Heart left ventricle (tissue), 16 donors: ENCODE results near the gene VPS35L. TPM values are rescaled to one million over a fixed set of nuclear protein-coding genes. Genes with fewer than 3 reads are reported as not detected.
"Not testable (repeated sequence)": the region's sequence is repeated elsewhere in the genome, so short reads cannot be mapped to it uniquely, and the experiment has no call there.

Experiments
- ATAC-seq, 4 donors: fragments of 200-7000 bp; cut with Tn5 transposase; one replicate each; pipeline ENCODE4 v1.9.1; 2020 to 2022; ENCODE audit warnings: moderate library complexity in 4 of 4, mild to moderate bottlenecking in 3 of 4, moderate number of reproducible peaks in 1 of 4
- DNase-seq, 5 donors: peaks; one replicate each; pipeline ENCODE4 v3.0.0-alpha.2; 2020
- H3K27ac ChIP-seq, 12 donors: fragments of 200-600 bp; sonication (generic) in 4 of 12; one replicate each; pipeline versions ENCODE4 v1.5.0 to v1.8.0; 2016 to 2022; ENCODE audit warnings: mild to moderate bottlenecking in 2 of 12
- H3K27me3 ChIP-seq, 9 donors: fragments of 200-600 bp; sonication (generic) in 2 of 9; one replicate each; pipeline versions ENCODE4 v1.5.1 to v1.8.0; 2016 to 2022; ENCODE audit warnings: mild to moderate bottlenecking in 3 of 9
- H3K36me3 ChIP-seq, 9 donors: fragments of 200-600 bp; sonication (generic) in 2 of 9; one replicate each; pipeline versions ENCODE4 v1.5.0 to v1.8.0; 2018 to 2022; ENCODE audit warnings: mild to moderate bottlenecking in 2 of 9
- H3K4me1 ChIP-seq, 12 donors: fragments of 200-600 bp; sonication (generic) in 4 of 12; one replicate each; pipeline versions ENCODE4 v1.5.0 to v1.8.0; 2016 to 2022; ENCODE audit warnings: mild to moderate bottlenecking in 3 of 12
- H3K4me3 ChIP-seq, 12 donors: fragments of 200-600 bp; sonication (generic) in 4 of 12; one replicate each; pipeline versions ENCODE4 v1.5.0 to v1.8.0; 2017 to 2022; ENCODE audit warnings: mild to moderate bottlenecking in 9 of 12, moderate library complexity in 4 of 12
- H3K9me3 ChIP-seq, 12 donors: fragments of 200-600 bp; sonication (generic) in 4 of 12; one replicate each; pipeline versions ENCODE4 v1.5.0 to v1.8.0; 2016 to 2022; ENCODE audit warnings: mild to moderate bottlenecking in 1 of 12
- POLR2A ChIP-seq, 2 donors: fragments of 450-650 bp; IDR thresholded peaks; one replicate each; pipeline ENCODE4 v1.6.1; 2017; ENCODE audit warnings: antibody characterized with exemption in 2 of 2, mild to moderate bottlenecking in 2 of 2, moderate library complexity in 2 of 2
- WGBS, 4 donors: extraction: QIAGEN DNeasy Blood & Tissue Kit in 2 of 4; methylation state at CpG; one replicate each; pipeline versions ENCODE4 v1.1.5 to v1.1.7; 2013 to 2018; 5-methylcytosine and 5-hydroxymethylcytosine counted together
- intact Hi-C, 10 donors: fragments of 100-400 bp; cut with DNase I; formaldehyde crosslinking; loops; one replicate each; pipeline versions ENCODE4 v1.11.1 to v1.14.2; 2022
- polyA plus RNA-seq, 2 donors: library from polyadenylated mRNA; stranded (reverse); fragments of 200-250 nt; gene quantifications; one replicate each; pipeline ENCODE4 v1.2.3, GENCODE V29; 2013
- total RNA-seq, 9 donors: library from RNA; depleted of rRNA in 2 of 9; stranded (reverse); fragments of >200 nt in 2 of 9; fragmentation: NEBNext Ultra II Directional in 3 of 9; extraction: Animal tissue kit (Norgen Biotek cat#: 25700) in 3 of 9; gene quantifications; one replicate each; pipeline versions ENCODE4 v1.1.0 to v1.2.4, GENCODE V29; 2016 to 2023
- TF ChIP-seq, protein P1 (sequence below), 12 donors: fragments of 200-600 bp; sonication (generic) in 4 of 12; IDR thresholded peaks; one replicate each; pipeline versions ENCODE4 v1.5.0 to v1.8.0; 2018 to 2022; ENCODE audit warnings: antibody characterized with exemption in 12 of 12, mild to moderate bottlenecking in 5 of 12
- donor health status: ischemic (EF 13 %, LVEDD 7.1; RV severe dilation, severe dysfunction).
- donor health status: healthy with polysubstance abuse.
- donor health status: DM: no; HTN: yes; CAD: no.
- donor health status: DM: no; HTN: no; CAD: no.
- donor health status: ischemic (EF 25% LVEDD 6.9; RV normal size, moderate dysfunction).
- donor health status: ischemic (EF 25% LVEDD 5.7; RV mildly dilated, moderate dysfunction).
- donor health status: healthy.
- donor health status: DM: yes; HTN: yes; CAD: no.
- donor health status: ischemic (EF 35%, LVEDD 5.7; RV mildly dilated, moderate dysfunction).
- donor health status: nonischemic (EF 11% LVEDD 7.7; RV severe dilation, severe dysfunction).
- donor health status: DM: yes; HTN: yes; CAD: no.
- donor health status: PGD.
- donor health status: ischemic (EF 29% LVEDD 5.4; RV normal size, mild dysfunction).
- donor health status: nonischemic (EF 23%, LVEDD 6.1; RV moderate dilation, normal function).

VPS35L gene
- total and polyA plus RNA-seq, 11 donors: 13.7 to 47.3 (median 24.4) TPM

DNA sequence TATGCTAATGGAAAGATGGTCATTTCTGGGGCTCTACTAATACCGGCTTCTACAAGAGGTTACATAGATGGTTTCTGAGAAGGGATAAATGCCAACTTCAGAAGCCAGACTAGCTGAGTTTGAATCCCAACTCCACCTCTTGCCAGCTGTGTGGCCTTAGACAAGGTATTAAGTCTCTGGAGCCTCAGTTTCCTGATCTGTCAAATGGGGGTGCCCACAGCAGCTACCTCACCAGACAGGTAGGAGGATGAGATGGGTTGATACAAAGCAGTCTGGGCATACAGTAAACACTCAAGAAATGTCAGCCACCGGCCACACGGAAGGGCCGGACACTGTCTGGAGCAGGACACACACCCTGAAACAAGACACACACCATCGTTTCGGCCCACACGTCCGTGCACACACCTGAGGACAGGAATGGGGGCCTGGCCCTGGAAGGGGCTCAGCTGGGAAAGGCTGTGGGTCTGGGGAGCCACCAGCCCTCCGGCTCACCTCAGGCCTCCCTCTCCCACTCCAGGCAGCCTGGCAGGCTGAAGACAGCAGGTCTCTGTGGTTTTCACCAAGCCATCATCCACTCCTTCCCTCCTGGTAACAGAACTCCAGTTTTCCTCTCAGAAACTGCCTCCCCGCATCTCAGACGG, 157.0 kb downstream of the VPS35L start:
- WGBS, 4 donors: 93 to 96% (median 95%) methylated on average over 11 of the region's 11 CpGs
- no peak for ATAC-seq
- Histone ChIP-seq H3K4me1 (peaks cover 4 to 51% (median 35%) of the 10 kb centered on the region in 12 donors), H3K27me3 (no peaks in the 10 kb centered on the region), H3K9me3 (no peaks in the 10 kb centered on the region), H3K4me3 (no peak overlapping the region), H3K36me3 (peaks cover 0 to 63% (median 26%) of the 10 kb centered on the region in 9 donors), H3K27ac (no peak overlapping the region)
- TF ChIP-seq POLR2A (IDR thresholded peaks at IDR 0.05): no peak
- TF ChIP-seq, protein P1, sequence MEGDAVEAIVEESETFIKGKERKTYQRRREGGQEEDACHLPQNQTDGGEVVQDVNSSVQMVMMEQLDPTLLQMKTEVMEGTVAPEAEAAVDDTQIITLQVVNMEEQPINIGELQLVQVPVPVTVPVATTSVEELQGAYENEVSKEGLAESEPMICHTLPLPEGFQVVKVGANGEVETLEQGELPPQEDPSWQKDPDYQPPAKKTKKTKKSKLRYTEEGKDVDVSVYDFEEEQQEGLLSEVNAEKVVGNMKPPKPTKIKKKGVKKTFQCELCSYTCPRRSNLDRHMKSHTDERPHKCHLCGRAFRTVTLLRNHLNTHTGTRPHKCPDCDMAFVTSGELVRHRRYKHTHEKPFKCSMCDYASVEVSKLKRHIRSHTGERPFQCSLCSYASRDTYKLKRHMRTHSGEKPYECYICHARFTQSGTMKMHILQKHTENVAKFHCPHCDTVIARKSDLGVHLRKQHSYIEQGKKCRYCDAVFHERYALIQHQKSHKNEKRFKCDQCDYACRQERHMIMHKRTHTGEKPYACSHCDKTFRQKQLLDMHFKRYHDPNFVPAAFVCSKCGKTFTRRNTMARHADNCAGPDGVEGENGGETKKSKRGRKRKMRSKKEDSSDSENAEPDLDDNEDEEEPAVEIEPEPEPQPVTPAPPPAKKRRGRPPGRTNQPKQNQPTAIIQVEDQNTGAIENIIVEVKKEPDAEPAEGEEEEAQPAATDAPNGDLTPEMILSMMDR (IDR thresholded peaks at IDR 0.05): no peak
- intact Hi-C loops: loop anchor here in 3 of 10 donors (10.0 kb wide), 3 partner anchors 92 to 172 kb away; partner anchors contain the start of genes GPRC5B (in 1 of the 3) and VPS35L (in 1 of the 3)
- no peak for DNase-seq

DNA sequence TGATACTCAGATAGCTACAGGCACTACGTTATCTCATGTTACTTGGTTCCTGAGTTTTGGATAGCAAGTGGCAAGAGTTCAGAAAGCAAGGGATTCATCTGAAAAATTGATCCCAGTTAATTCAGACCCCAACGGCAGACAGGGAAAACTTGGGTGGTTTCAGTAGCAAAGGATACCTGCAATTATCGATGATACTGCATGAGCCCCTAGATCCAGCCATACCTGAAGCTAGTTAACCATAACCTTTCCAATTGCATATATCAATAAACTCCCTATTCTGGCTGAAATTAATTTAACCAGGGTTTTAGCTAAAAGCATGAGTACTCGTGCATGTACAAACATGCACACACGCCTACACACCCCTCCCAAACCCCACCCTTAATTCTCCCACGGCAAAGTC, 158.2 kb downstream of the VPS35L start:
- H3K4me1 ChIP-seq: peaks cover 4 to 46% (median 35%) of the 10 kb centered on the region in 12 donors
- H3K36me3 ChIP-seq: peaks cover 0 to 59% (median 26%) of the 10 kb centered on the region in 9 donors
- DNase-seq (no peak), ATAC-seq (no peak)
- H3K27me3 ChIP-seq: no peaks in the 10 kb centered on the region
- no peak for TF ChIP-seq POLR2A (IDR thresholded peaks at IDR 0.05)
- TF ChIP-seq, protein P1 (IDR thresholded peaks at IDR 0.05): no peak
- H3K4me3 ChIP-seq: no peak overlapping the region
- H3K27ac ChIP-seq: no peak overlapping the region
- WGBS, 4 donors: 91 to 96% (median 94%) methylated on average over 6 of the region's 6 CpGs
- intact Hi-C loops: loop anchor here in 3 of 10 donors (10.0 kb wide), 3 partner anchors 91 to 171 kb away; partner anchors contain the start of genes GPRC5B (in 1 of the 3) and VPS35L (in 1 of the 3)
- H3K9me3 ChIP-seq: no peaks in the 10 kb centered on the region

DNA sequence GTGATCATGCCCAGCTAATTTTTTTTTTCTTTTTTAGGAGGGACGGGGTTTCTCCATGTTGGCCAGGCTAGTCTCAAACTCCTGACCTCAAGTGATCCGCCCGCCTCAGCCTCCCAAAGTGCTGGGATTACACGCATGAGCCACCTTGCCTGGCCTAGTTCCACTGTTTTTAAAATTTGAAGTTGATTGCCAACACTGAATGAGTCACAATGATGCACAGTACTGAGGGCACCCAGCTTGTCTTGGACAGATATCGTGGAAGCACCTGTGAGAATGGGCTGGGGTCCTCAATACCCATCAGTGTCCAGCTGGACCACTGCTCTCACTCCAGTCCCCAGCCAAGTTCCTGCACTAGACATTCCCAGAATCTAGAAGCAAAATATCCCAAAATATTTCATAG, 160.1 kb downstream of the VPS35L start:
- H3K27me3 ChIP-seq: no peaks in the 10 kb centered on the region
- no peak for ATAC-seq
- DNase-seq: no peak
- peaks cover 0 to 43% (median 15%) of the 10 kb centered on the region in 9 donors for H3K36me3 ChIP-seq
- WGBS, 4 donors: 94 to 96% (median 95%) methylated on average over 5 of the region's 5 CpGs
- TF ChIP-seq, protein P1 (IDR thresholded peaks at IDR 0.05): no peak
- no peak for TF ChIP-seq POLR2A (IDR thresholded peaks at IDR 0.05)
- no peaks in the 10 kb centered on the region for H3K9me3 ChIP-seq
- no peak overlapping the region for H3K27ac ChIP-seq
- intact Hi-C loops: loop anchor here in 8 of 10 donors (5.0 to 10.0 kb wide), 6 partner anchors 37 to 169 kb away; partner anchors contain the start of genes GPRC5B (in 5 of the 8) and VPS35L (in 1 of the 8)
- H3K4me3 ChIP-seq: no peak overlapping the region
- H3K4me1 ChIP-seq: peaks cover 4 to 47% (median 39%) of the 10 kb centered on the region in 12 donors

DNA sequence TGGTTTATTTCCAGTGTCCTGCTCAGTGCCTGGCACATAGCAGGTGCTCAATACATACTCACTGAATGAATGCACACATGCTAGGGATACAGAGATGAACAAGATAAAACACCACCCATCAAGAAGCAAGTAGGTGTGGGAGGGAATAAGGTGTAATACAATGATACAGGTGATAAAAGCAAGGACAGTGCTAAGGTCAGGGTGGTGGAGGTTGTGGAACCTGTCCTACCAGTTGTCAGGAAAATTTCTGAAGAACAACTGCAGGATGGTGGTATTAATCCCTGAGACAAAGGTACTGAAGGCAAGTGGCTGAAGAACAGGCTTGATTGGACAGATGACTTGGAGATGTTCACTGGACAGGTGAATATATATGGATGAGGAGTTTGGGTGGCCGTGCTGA, 160.7 kb downstream of the VPS35L start:
- DNase-seq (no peak), ATAC-seq (no peak)
- Histone ChIP-seq H3K36me3 (peaks cover 0 to 39% (median 15%) of the 10 kb centered on the region in 9 donors), H3K27ac (peak overlapping the region in 3 of 12 donors; percentile 10 to 86 (median 19)), H3K27me3 (no peaks in the 10 kb centered on the region), H3K9me3 (no peaks in the 10 kb centered on the region), H3K4me1 (peaks cover under 1 to 46% (median 37%) of the 10 kb centered on the region in 12 donors), H3K4me3 (peak overlapping the region in 8 of 12 donors; percentile 83 to 99 (median 91))
- TF ChIP-seq POLR2A (IDR thresholded peaks at IDR 0.05): no peak
- TF ChIP-seq, protein P1 (IDR thresholded peaks at IDR 0.05): no peak
- WGBS, 4 donors: 70 to 93% (median 86%) methylated on average over 1 of the region's 1 CpG
- intact Hi-C loops: loop anchor here in 8 of 10 donors (5.0 to 10.0 kb wide), 6 partner anchors 36 to 169 kb away; partner anchors contain the start of genes GPRC5B (in 5 of the 8) and VPS35L (in 1 of the 8)

DNA sequence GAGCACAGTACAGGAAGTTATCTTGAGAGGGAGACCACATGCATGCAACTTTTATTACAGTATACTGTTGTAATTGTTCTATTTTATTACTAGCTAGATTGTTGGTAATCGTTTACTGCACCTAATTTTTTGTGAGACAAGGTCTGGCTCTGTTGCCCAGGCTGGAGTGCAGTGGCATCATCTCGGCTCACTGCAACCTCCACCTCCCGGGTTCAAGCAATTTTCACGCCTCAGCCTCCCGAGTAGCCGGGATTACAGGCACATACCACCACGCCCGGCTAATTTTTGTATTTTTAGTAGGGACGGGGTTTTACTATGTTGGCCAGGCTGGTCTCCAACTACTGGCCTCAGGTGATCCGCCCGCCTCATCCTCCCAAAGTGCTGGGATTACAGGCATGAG, 161.2 kb downstream of the VPS35L start:
- Histone ChIP-seq H3K4me3 (peak overlapping the region in 11 of 12 donors; percentile 67 to 99 (median 89)), H3K27ac (peak overlapping the region in 7 of 12 donors; percentile 75 to 94 (median 83)), H3K36me3 (peaks cover 0 to 35% (median 15%) of the 10 kb centered on the region in 9 donors), H3K4me1 (peaks cover 0 to 44% (median 35%) of the 10 kb centered on the region in 12 donors)
- not testable (repeated sequence) for H3K27me3 ChIP-seq, DNase-seq, H3K9me3 ChIP-seq, ATAC-seq
- WGBS, 4 donors: 37 to 59% (median 49%) methylated on average over 11 of the region's 11 CpGs
- intact Hi-C loops: loop anchor here in 8 of 10 donors (5.0 to 10.0 kb wide), 6 partner anchors 36 to 168 kb away; partner anchors contain the start of genes GPRC5B (in 5 of the 8) and VPS35L (in 1 of the 8)
